Thyroid gland (tissue), 4 donors: ENCODE data around the gene NPW.

Experiments
- POLR2A ChIP-seq, 2 donors: fragments of 450-650 bp; IDR thresholded peaks; one replicate each; pipeline ENCODE4 v1.6.1; 2017; ENCODE audit warnings: antibody characterized with exemption in 2 of 2, mild to moderate bottlenecking in 2 of 2, moderate library complexity in 1 of 2
- TF ChIP-seq, protein P1 (sequence below), 6 experiments: fragments of 200-600 bp in 3 of 6; fragments of 450-650 bp in 3 of 6; sonication (generic) in 3 of 6; IDR thresholded peaks; one replicate each; pipeline ENCODE4 v1.5.1; 2016 to 2019; ENCODE audit warnings: antibody characterized with exemption in 6 of 6, mild to moderate bottlenecking in 2 of 6, inconsistent platforms in 1 of 6, moderate library complexity in 1 of 6

DNA sequence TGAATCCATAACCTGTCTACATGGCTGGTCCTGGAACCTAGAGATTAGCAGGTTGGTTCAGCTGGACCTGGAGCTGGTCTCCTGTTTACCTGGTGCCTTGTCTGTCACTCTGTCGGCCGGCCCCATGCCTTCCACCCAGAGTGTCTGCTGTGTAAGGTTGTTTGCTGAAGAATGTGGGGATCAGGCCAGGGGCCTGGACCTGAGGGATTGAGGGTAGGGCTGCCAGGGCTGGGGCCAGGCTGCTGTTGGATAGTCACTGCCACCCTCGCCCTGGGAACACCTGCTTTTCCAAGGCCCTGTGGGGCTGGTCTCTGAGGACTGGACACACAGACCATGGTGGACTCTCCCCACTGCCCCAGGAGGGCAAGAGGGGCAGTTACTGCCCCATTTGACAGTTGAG lies 8.6 kb downstream of the NPW start:
- TF ChIP-seq POLR2A (IDR thresholded peaks at IDR 0.05): no peak
- TF ChIP-seq, protein P1, sequence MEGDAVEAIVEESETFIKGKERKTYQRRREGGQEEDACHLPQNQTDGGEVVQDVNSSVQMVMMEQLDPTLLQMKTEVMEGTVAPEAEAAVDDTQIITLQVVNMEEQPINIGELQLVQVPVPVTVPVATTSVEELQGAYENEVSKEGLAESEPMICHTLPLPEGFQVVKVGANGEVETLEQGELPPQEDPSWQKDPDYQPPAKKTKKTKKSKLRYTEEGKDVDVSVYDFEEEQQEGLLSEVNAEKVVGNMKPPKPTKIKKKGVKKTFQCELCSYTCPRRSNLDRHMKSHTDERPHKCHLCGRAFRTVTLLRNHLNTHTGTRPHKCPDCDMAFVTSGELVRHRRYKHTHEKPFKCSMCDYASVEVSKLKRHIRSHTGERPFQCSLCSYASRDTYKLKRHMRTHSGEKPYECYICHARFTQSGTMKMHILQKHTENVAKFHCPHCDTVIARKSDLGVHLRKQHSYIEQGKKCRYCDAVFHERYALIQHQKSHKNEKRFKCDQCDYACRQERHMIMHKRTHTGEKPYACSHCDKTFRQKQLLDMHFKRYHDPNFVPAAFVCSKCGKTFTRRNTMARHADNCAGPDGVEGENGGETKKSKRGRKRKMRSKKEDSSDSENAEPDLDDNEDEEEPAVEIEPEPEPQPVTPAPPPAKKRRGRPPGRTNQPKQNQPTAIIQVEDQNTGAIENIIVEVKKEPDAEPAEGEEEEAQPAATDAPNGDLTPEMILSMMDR (IDR thresholded peaks at IDR 0.05): no peak
